Heart right ventricle (tissue), 16 donors: ENCODE results near the gene PDE3A. TPM values are rescaled to one million over a fixed set of nuclear protein-coding genes. Genes with fewer than 3 reads are reported as not detected.
A peak's percentile ranks its signal among the peaks of the same experiment; 100 is the strongest.

ENCODE experiments used
- ATAC-seq, 8 donors: fragments of 200-7000 bp; cut with Tn5 transposase; one replicate each; pipeline ENCODE4 v1.9.1; 2020; ENCODE audit warnings: mild to moderate bottlenecking in 8 of 8, moderate library complexity in 8 of 8, moderate number of reproducible peaks in 1 of 8
- DNase-seq, 2 donors: peaks; one replicate each; pipeline ENCODE4 v3.0.0-alpha.2; 2020
- H3K27ac ChIP-seq, 10 donors: fragments of 200-600 bp; sonication (generic) in 2 of 10; one replicate each; pipeline versions ENCODE4 v1.5.0 to v1.8.0; 2020 to 2022; ENCODE audit warnings: mild to moderate bottlenecking in 3 of 10
- H3K27me3 ChIP-seq, 7 donors: fragments of 200-600 bp; one replicate each; pipeline ENCODE4 v1.8.0; 2021 to 2022; ENCODE audit warnings: mild to moderate bottlenecking in 2 of 7
- H3K36me3 ChIP-seq, 9 donors: fragments of 200-600 bp; sonication (generic) in 1 of 9; one replicate each; pipeline versions ENCODE4 v1.5.0 to v1.8.0; 2020 to 2022; ENCODE audit warnings: mild to moderate bottlenecking in 2 of 9
- H3K4me1 ChIP-seq, 9 donors: fragments of 200-600 bp; sonication (generic) in 1 of 9; one replicate each; pipeline versions ENCODE4 v1.5.0 to v1.8.0; 2020 to 2022; ENCODE audit warnings: mild to moderate bottlenecking in 4 of 9
- H3K4me3 ChIP-seq, 10 donors: fragments of 200-600 bp; sonication (generic) in 2 of 10; one replicate each; pipeline versions ENCODE4 v1.5.0 to v1.8.0; 2020 to 2022; ENCODE audit warnings: mild to moderate bottlenecking in 7 of 10, moderate library complexity in 2 of 10
- H3K9me3 ChIP-seq, 11 donors: fragments of 200-600 bp in 10 of 11; sonication (generic) in 2 of 11; one replicate each; pipeline versions ENCODE4 v1.5.0 to v1.8.0; 2013 to 2022; ENCODE audit warnings: mild to moderate bottlenecking in 2 of 11, control low read depth in 1 of 11, moderate library complexity in 1 of 11
- WGBS, 2 donors: extraction: QIAGEN DNeasy Blood & Tissue Kit; methylation state at CpG; one replicate each; pipeline ENCODE4 v1.1.7; 2013; ENCODE audit warnings: inconsistent platforms in 1 of 2; 5-methylcytosine and 5-hydroxymethylcytosine counted together
- intact Hi-C, 10 donors: fragments of 100-400 bp; cut with DNase I; formaldehyde crosslinking; loops; one replicate each; pipeline versions ENCODE4 v1.11.1 to v1.14.2; 2022
- polyA plus RNA-seq, 2 donors: library from polyadenylated mRNA; stranded (reverse); fragments of 200-250 nt; gene quantifications; one replicate each; pipeline ENCODE4 v1.2.3, GENCODE V29; 2013
- total RNA-seq, 10 donors: library from RNA; stranded (reverse); fragmentation: NEBNext Ultra II Directional in 3 of 10; extraction: Animal tissue kit (Norgen Biotek cat#: 25700) in 3 of 10; gene quantifications; one replicate each; pipeline versions ENCODE4 v1.2.1 to v1.2.4, GENCODE V29; 2021 to 2023
- TF ChIP-seq, protein P1 (sequence below), 9 donors: fragments of 200-600 bp; sonication (generic) in 2 of 9; IDR thresholded peaks; one replicate each; pipeline versions ENCODE4 v1.5.0 to v1.8.0; 2021 to 2022; ENCODE audit warnings: antibody characterized with exemption in 9 of 9, mild to moderate bottlenecking in 5 of 9, moderate library complexity in 1 of 9
- donor health status: Arrhythmogenic right ventricular cardiomyopathy.
- donor health status: ischemic (EF 13 %, LVEDD 7.1; RV severe dilation, severe dysfunction).
- donor health status: healthy with polysubstance abuse.
- donor health status: DM: no; HTN: yes; CAD: no.
- donor health status: DM: no; HTN: no; CAD: no.
- donor health status: ischemic (EF 25% LVEDD 6.9; RV normal size, moderate dysfunction).
- donor health status: ischemic (EF 25% LVEDD 5.7; RV mildly dilated, moderate dysfunction).
- donor health status: healthy.
- donor health status: DM: yes; HTN: yes; CAD: no.
- donor health status: Ischemic cardiomyopathy.
- donor health status: ischemic (EF 35%, LVEDD 5.7; RV mildly dilated, moderate dysfunction).
- donor health status: nonischemic (EF 11% LVEDD 7.7; RV severe dilation, severe dysfunction).
- donor health status: DM: yes; HTN: yes; CAD: no.
- donor health status: PGD.
- donor health status: ischemic (EF 29% LVEDD 5.4; RV normal size, mild dysfunction).
- donor health status: nonischemic (EF 23%, LVEDD 6.1; RV moderate dilation, normal function).

PDE3A gene
- total and polyA plus RNA-seq, 12 donors = 18.8 to 362 (median 209) TPM

DNA sequence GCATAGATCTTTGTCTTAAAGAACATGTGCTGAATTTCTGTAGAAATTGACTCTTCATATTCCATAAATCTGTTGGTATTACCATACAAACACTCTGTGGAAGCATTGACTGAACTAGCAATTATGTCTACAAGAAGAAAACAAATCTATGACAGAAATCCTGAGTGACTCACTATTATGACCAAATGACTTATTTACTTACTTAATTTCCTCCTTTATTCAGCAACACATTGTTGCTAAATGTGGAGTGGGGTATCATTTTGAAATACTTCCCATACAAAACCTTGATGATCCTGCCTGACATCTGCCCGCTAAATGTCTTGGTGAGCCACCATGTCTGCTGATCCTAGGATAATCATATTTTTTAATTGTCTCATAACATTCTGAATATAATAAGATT is 227.7 kb downstream of the PDE3A start:
- whole genome bisulfite sequencing, 2 donors = 0 to 43% methylated on average over 1 of the region's 1 CpG
- TF ChIP-seq, protein P1, sequence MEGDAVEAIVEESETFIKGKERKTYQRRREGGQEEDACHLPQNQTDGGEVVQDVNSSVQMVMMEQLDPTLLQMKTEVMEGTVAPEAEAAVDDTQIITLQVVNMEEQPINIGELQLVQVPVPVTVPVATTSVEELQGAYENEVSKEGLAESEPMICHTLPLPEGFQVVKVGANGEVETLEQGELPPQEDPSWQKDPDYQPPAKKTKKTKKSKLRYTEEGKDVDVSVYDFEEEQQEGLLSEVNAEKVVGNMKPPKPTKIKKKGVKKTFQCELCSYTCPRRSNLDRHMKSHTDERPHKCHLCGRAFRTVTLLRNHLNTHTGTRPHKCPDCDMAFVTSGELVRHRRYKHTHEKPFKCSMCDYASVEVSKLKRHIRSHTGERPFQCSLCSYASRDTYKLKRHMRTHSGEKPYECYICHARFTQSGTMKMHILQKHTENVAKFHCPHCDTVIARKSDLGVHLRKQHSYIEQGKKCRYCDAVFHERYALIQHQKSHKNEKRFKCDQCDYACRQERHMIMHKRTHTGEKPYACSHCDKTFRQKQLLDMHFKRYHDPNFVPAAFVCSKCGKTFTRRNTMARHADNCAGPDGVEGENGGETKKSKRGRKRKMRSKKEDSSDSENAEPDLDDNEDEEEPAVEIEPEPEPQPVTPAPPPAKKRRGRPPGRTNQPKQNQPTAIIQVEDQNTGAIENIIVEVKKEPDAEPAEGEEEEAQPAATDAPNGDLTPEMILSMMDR (IDR thresholded peaks at IDR 0.05) = no peak
- no peaks in the 10 kb centered on the region for H3K27me3 ChIP-seq
- ATAC-seq (no peak), DNase-seq (no peak)
- peaks cover 0 to 58% (median 18%) of the 10 kb centered on the region in 9 donors for H3K4me1 ChIP-seq
- H3K4me3 ChIP-seq = no peak overlapping the region
- intact Hi-C loops = no loop called here
- no peaks in the 10 kb centered on the region for H3K9me3 ChIP-seq
- no peak overlapping the region for H3K27ac ChIP-seq
- H3K36me3 ChIP-seq = no peaks in the 10 kb centered on the region

DNA sequence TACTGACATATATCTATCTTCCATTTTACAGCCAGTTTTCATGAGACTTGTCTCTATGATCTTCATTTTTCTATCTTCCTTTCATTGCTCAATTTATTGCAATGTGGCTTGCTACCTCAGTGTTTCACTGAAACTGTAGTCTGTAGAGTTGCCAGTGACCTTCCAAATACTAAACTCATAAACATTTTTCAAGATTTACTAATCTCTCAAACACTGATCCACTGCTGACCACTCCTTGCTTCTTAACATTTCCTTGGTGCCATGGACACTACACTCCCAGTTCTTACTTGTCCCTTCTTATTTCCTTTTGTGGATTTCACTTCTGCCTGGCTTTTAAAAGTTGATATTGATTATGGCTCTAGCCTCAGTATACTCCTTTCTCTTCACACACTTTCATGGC is 231.4 kb downstream of the PDE3A start:
- Histone ChIP-seq H3K36me3 (no peaks in the 10 kb centered on the region), H3K9me3 (no peaks in the 10 kb centered on the region), H3K27me3 (no peaks in the 10 kb centered on the region), H3K4me1 (peaks cover 0 to 58% (median 12%) of the 10 kb centered on the region in 9 donors), H3K27ac (peak overlapping the region in 1 of 10 donors; percentile 73), H3K4me3 (no peak overlapping the region)
- intact Hi-C loops = loop anchor here in 4 of 10 donors (5.0 to 10.0 kb wide), 4 partner anchors 132 to 685 kb away; no protein-coding TSS in a partner anchor
- no peak for ATAC-seq
- TF ChIP-seq, protein P1 (IDR thresholded peaks at IDR 0.05) = no peak
- no peak for DNase-seq

DNA sequence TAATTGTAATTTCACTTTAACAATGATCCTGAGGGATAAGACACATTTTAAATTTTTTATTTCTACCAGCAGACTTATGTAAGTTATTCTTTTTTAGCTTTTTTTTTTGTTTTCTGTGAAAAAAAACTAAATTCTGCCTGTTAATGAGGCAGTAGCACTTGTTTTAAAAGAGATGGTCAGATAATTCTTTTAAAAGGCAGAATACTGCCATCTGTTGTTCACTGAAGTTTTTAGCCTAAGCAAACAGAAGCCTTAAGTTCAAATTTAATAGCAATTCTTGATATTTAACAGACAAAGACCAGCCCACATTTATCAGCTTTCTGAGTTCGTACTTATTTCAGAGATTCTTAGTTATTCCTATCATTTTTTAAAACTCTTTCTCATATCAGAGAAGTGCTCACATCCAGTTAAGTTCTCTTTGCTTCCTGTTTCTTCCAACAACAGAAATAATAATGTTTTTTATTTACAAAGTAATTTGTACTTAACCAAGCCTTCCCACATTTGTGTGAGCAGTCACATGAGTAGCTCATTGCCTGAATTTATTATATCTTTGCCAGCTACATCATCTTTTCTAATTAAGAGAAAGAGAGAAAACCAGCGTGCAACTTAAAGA is 233.4 kb downstream of the PDE3A start:
- DNase-seq (no peak), ATAC-seq (peak in 2 of 8 donors; percentile 32 to 52)
- no peak overlapping the region for H3K4me3 ChIP-seq
- no peaks in the 10 kb centered on the region for H3K36me3 ChIP-seq
- intact Hi-C loops = loop anchor here in 4 of 10 donors (5.0 to 10.0 kb wide), 4 partner anchors 134 to 687 kb away; no protein-coding TSS in a partner anchor
- H3K27ac ChIP-seq = peak overlapping the region in 8 of 10 donors; percentile 39 to 73 (median 57)
- H3K4me1 ChIP-seq = peaks cover 0 to 59% (median 12%) of the 10 kb centered on the region in 9 donors
- no peaks in the 10 kb centered on the region for H3K9me3 ChIP-seq
- H3K27me3 ChIP-seq = no peaks in the 10 kb centered on the region
- WGBS, 2 donors = 35 to 37% methylated on average over 2 of the region's 2 CpGs
- TF ChIP-seq, protein P1 (IDR thresholded peaks at IDR 0.05) = peak in 8 of 9 donors; percentile 13 to 64 (median 52)

DNA sequence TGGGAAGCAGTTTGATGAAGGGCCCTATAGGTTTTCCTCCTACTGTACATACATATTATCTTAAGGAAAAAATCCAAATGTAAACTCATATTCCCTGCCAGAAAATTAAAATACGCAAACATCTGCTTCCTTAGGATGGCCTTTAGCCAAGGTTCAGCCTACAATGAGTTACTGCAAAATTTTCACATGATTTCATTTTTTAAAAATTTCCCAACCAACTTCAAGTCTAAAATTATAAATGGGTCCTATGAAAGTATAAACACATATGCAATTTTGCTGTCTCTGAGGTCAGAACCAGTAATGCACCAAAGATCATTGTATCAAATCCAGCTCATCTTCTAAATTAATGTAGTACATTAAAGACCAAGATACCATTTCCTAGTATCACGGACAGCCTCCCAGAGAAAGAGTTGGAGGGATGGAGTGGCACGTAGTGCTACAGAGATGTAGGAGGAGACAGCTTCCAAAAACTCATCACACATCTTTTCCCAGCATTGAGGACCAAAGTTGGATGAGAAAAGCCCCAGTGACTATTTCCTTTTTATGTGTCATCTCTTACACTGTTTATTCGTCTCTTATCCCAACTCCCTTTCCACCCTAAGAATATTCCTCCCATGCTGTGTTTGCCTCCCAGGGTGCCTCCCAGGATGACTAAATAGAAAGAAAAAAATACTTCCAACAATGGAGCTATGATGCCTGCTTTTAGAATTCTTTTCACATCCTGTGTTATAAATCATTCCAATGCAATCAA is 234.5 kb downstream of the PDE3A start:
- intact Hi-C loops = loop anchor here in 4 of 10 donors (5.0 to 10.0 kb wide), 4 partner anchors 136 to 688 kb away; no protein-coding TSS in a partner anchor
- no peaks in the 10 kb centered on the region for H3K27me3 ChIP-seq
- 17 to 20% methylated on average over 4 of the region's 4 CpGs for WGBS, 2 donors
- H3K9me3 ChIP-seq = no peaks in the 10 kb centered on the region
- H3K36me3 ChIP-seq = no peaks in the 10 kb centered on the region
- peak overlapping the region in 8 of 10 donors; percentile 39 to 73 (median 58) for H3K27ac ChIP-seq
- H3K4me3 ChIP-seq = no peak overlapping the region
- DNase-seq = no peak
- TF ChIP-seq, protein P1 (IDR thresholded peaks at IDR 0.05) = no peak
- H3K4me1 ChIP-seq = peaks cover 0 to 58% (median 12%) of the 10 kb centered on the region in 9 donors
- ATAC-seq = peak in 7 of 8 donors; percentile 33 to 71 (median 51)
